ENCODE data around the gene LRRC46.

DNA sequence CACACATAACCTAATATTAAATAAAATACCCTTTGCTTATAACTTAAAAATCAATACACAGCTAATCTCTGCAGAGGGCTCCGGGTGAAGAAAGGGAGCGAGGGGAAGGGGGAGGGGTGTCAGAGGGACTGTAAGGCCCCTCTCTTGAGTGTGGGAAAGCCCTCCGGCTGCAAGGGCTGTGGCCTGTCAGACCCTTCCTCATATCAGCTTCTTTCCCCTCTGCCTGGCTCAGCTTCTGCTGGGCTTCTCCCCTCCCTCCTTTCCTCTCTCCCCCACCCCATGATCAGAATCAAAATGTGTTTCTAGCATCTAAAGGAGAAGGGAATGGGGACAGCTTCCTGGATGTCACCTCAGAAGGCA lies 14.2 kb downstream of the LRRC46 start:
- TF ChIP-seq, protein P1, sequence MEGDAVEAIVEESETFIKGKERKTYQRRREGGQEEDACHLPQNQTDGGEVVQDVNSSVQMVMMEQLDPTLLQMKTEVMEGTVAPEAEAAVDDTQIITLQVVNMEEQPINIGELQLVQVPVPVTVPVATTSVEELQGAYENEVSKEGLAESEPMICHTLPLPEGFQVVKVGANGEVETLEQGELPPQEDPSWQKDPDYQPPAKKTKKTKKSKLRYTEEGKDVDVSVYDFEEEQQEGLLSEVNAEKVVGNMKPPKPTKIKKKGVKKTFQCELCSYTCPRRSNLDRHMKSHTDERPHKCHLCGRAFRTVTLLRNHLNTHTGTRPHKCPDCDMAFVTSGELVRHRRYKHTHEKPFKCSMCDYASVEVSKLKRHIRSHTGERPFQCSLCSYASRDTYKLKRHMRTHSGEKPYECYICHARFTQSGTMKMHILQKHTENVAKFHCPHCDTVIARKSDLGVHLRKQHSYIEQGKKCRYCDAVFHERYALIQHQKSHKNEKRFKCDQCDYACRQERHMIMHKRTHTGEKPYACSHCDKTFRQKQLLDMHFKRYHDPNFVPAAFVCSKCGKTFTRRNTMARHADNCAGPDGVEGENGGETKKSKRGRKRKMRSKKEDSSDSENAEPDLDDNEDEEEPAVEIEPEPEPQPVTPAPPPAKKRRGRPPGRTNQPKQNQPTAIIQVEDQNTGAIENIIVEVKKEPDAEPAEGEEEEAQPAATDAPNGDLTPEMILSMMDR (IDR thresholded peaks at IDR 0.05; ENCODE audit: insufficient read depth, low read depth, low read length) = no peak
- TF ChIP-seq EZH2 (IDR thresholded peaks at IDR 0.05; ENCODE audit: insufficient read depth, low read length) = no peak
